BE2C (cell line): ENCODE data around the gene LYPD8. TPM values are rescaled to one million over a fixed set of nuclear protein-coding genes. Genes with fewer than 3 reads are reported as not detected.
"Not testable (repeated sequence)": the region's sequence is repeated elsewhere in the genome, so short reads cannot be mapped to it uniquely, and the experiment has no call there.

Experiments used
- DNase-seq: peaks from one replicate; pipeline ENCODE4 v3.0.0-alpha.2; 2020
- H3K27me3 ChIP-seq: fragments of 250-450 bp; sonication (Bioruptor Pico); 2 replicates; pipeline ENCODE4 v1.5.1; 2020; ENCODE audit warnings: mild to moderate bottlenecking
- H3K36me3 ChIP-seq: fragments of 250-450 bp; sonication (Bioruptor Pico); 2 replicates; pipeline ENCODE4 v1.5.1; 2020; ENCODE audit warnings: mild to moderate bottlenecking
- H3K4me1 ChIP-seq: fragments of 250-450 bp; sonication (Bioruptor Pico); 2 replicates; pipeline ENCODE4 v1.5.1; 2020
- H3K4me3 ChIP-seq: 2 replicates; pipeline ENCODE4 v1.5.1; 2011; ENCODE audit warnings: low read depth, low read length
- H3K9me3 ChIP-seq: fragments of 250-450 bp; sonication (Bioruptor Pico); 2 replicates; pipeline ENCODE4 v1.5.1; 2020
- CTCF ChIP-seq: IDR thresholded peaks from 2 replicates; pipeline ENCODE4 v1.5.1; 2012; ENCODE audit warnings: mild to moderate bottlenecking, low read depth, low read length
- polyA plus RNA-seq: library from polyadenylated mRNA; unstranded; fragments of >200 nt; gene quantifications from one replicate; pipeline ENCODE4 v1.2.1, GENCODE V29; 2012; ENCODE audit warnings: low read depth, missing spikeins; ENCODE audit not compliant: insufficient read length, insufficient read depth

The LYPD8 gene
- 0.68 TPM for polyA plus RNA-seq

GRCh38 chr1:248755517-248755916, at the start of gene LYPD8:
Gene LYPD8, minus strand, starts transcription at chr1:248755759. Its CDS starts 4,678 bp downstream, at chr1:248751081.
- H3K36me3 ChIP-seq = no peaks in the 10 kb centered on the region
- no peaks in the 10 kb centered on the region for H3K27me3 ChIP-seq
- TF ChIP-seq CTCF = no peak
- H3K4me3 ChIP-seq = no peak within 1 kb of the TSS
- H3K4me1 ChIP-seq = no peaks in the 10 kb centered on the region
- no peak for DNase-seq
- peaks cover 5% of the 10 kb centered on the region for H3K9me3 ChIP-seq

- Histone ChIP-seq H3K4me1 (no peaks in the 10 kb centered on the region), H3K27me3 (peaks cover 17% of the 10 kb centered on the region), H3K36me3 (no peaks in the 10 kb centered on the region), H3K4me3 (no peak overlapping the region), H3K9me3 (no peaks in the 10 kb centered on the region)
- no peak for TF ChIP-seq CTCF
- DNase-seq = no peak
Measured at GRCh38 chr1:248804771-248805681, 49.5 kb upstream of the LYPD8 start.

GRCh38 chr1:248803501-248803900, 47.9 kb upstream of the LYPD8 start:
- not testable (repeated sequence) for H3K4me1 ChIP-seq, DNase-seq, H3K4me3 ChIP-seq, H3K9me3 ChIP-seq, H3K36me3 ChIP-seq
- peaks cover 28% of the 10 kb centered on the region for H3K27me3 ChIP-seq

GRCh38 chr1:248802454-248802853, 46.9 kb upstream of the LYPD8 start:
- no peak overlapping the region for H3K4me3 ChIP-seq
- TF ChIP-seq CTCF = no peak
- no peaks in the 10 kb centered on the region for H3K4me1 ChIP-seq
- no peaks in the 10 kb centered on the region for H3K36me3 ChIP-seq
- peaks cover 39% of the 10 kb centered on the region for H3K27me3 ChIP-seq
- H3K9me3 ChIP-seq = no peaks in the 10 kb centered on the region
- DNase-seq = no peak

GRCh38 chr1:248800459-248800858, 44.9 kb upstream of the LYPD8 start:
- DNase-seq = no peak
- no peak for TF ChIP-seq CTCF
- Histone ChIP-seq H3K36me3 (no peaks in the 10 kb centered on the region), H3K27me3 (peaks cover 39% of the 10 kb centered on the region), H3K4me1 (no peaks in the 10 kb centered on the region), H3K9me3 (no peaks in the 10 kb centered on the region), H3K4me3 (no peak overlapping the region)

- DNase-seq = no peak
- TF ChIP-seq CTCF = no peak
- Histone ChIP-seq H3K4me3 (no peak overlapping the region), H3K36me3 (no peaks in the 10 kb centered on the region), H3K4me1 (no peaks in the 10 kb centered on the region), H3K27me3 (peaks cover 39% of the 10 kb centered on the region), H3K9me3 (no peaks in the 10 kb centered on the region)
Measured at GRCh38 chr1:248798791-248799190, 43.2 kb upstream of the LYPD8 start.

- H3K27me3 ChIP-seq = peaks cover 22% of the 10 kb centered on the region
- not testable (repeated sequence) for H3K4me3 ChIP-seq, H3K4me1 ChIP-seq
Measured at GRCh38 chr1:248794663-248795062, 39.1 kb upstream of the LYPD8 start.

More at GRCh38 chr1:248794663-248795062, 39.1 kb upstream of the LYPD8 start:
- not testable (repeated sequence) for H3K9me3 ChIP-seq, DNase-seq, H3K36me3 ChIP-seq
